SK-N-DZ (cell line): ENCODE measurements around the gene ACSM6.

Experiments used
- DNase-seq: peaks from one replicate; pipeline ENCODE4 v3.0.0-alpha.2; 2015; ENCODE audit warnings: low spot score
- small RNA-seq, 2 experiments: library from RNA; depleted of rRNA; stranded (forward); fragments of <200 nt; gene quantifications; one replicate each; pipeline ENCODE3, GENCODE V24; 2014

The ACSM6 gene

GRCh38 chr10:95273393-95274312, 79.6 kb downstream of the ACSM6 start:
- no peak for DNase-seq

GRCh38 chr10:95275726-95276366, 81.8 kb downstream of the ACSM6 start:
- no peak for DNase-seq

- DNase-seq: no peak
Observed at GRCh38 chr10:95276367-95277200, 82.5 kb downstream of the ACSM6 start.

GRCh38 chr10:95277201-95277570, 83.1 kb downstream of the ACSM6 start:
- DNase-seq: no peak

- DNase-seq: no peak
Observed at GRCh38 chr10:95277614-95278013, 83.6 kb downstream of the ACSM6 start.

Small RNA genes lying within 50 kb of the gene (small RNA-seq; reads per million reads assigned to genes)
- 0 reads per million in 2 experiments for gene AL157834.3
